H4 (cell line): ENCODE results near the gene FBXL13. TPM values are rescaled to one million over a fixed set of nuclear protein-coding genes. Genes with fewer than 3 reads are reported as not detected.

ENCODE experiments used
- DNase-seq: peaks from one replicate; pipeline ENCODE4 v3.0.0-alpha.2; 2015; ENCODE audit warnings: low spot score
- total RNA-seq: library from RNA; depleted of rRNA; stranded (reverse); fragments of >200 nt; shearing (Covaris generic); gene quantifications from 2 replicates; pipeline ENCODE4 v1.2.3, GENCODE V29; 2014

The FBXL13 gene
- total RNA-seq, 1 experiment from 2014 or later: 0.50 TPM

GRCh38 chr7:102896585-102896984, 178.0 kb downstream of the FBXL13 start:
- DNase-seq: no peak

GRCh38 chr7:102895602-102896001, 179.0 kb downstream of the FBXL13 start:
- no peak for DNase-seq

GRCh38 chr7:102892631-102893278, 181.8 kb downstream of the FBXL13 start:
- DNase-seq: no peak

- peak; percentile 66 for DNase-seq
Observed at GRCh38 chr7:102891693-102892261, 182.8 kb downstream of the FBXL13 start.

- no peak for DNase-seq
Observed at GRCh38 chr7:102890971-102891692, 183.5 kb downstream of the FBXL13 start.

- DNase-seq: no peak
Observed at GRCh38 chr7:102890292-102890970, 184.2 kb downstream of the FBXL13 start.

- DNase-seq: no peak
Observed at GRCh38 chr7:102889851-102890250, 184.7 kb downstream of the FBXL13 start.

GRCh38 chr7:102888561-102889233, 185.9 kb downstream of the FBXL13 start:
- no peak for DNase-seq

- peak; percentile 67 for DNase-seq
Observed at GRCh38 chr7:102883098-102883860, 191.3 kb downstream of the FBXL13 start.

GRCh38 chr7:102875700-102876295, 198.8 kb downstream of the FBXL13 start:
- DNase-seq: peak; percentile 95

- no peak for DNase-seq
Observed at GRCh38 chr7:102874966-102875365, 199.6 kb downstream of the FBXL13 start.

- DNase-seq: peak; percentile 73
Observed at GRCh38 chr7:102874166-102874829, 200.3 kb downstream of the FBXL13 start.

GRCh38 chr7:102873470-102874165, 201.0 kb downstream of the FBXL13 start:
- DNase-seq: no peak

- peak; percentile 81 for DNase-seq
Observed at GRCh38 chr7:102872460-102872859, 202.1 kb downstream of the FBXL13 start.

GRCh38 chr7:102869195-102869594, 205.4 kb downstream of the FBXL13 start:
- DNase-seq: no peak

- no peak for DNase-seq
Observed at GRCh38 chr7:102866535-102867215, 207.9 kb downstream of the FBXL13 start.

- DNase-seq: no peak
Observed at GRCh38 chr7:102864958-102865357, 209.6 kb downstream of the FBXL13 start.

- peak; percentile 81 for DNase-seq
Observed at GRCh38 chr7:102860351-102860811, 214.2 kb downstream of the FBXL13 start.

- no peak for DNase-seq
Observed at GRCh38 chr7:102859799-102860125, 214.8 kb downstream of the FBXL13 start.
